Caki2 (cell line): ENCODE results near the gene KCNS3. TPM values are rescaled to one million over a fixed set of nuclear protein-coding genes. Genes with fewer than 3 reads are reported as not detected.

Source experiments
- DNase-seq: peaks from one replicate; pipeline ENCODE4 v3.0.0-alpha.2; 2015; ENCODE audit warnings: low read depth
- in situ Hi-C: cut with HindIII; loops from 2 replicates; pipeline ENCODE4 v1.10.0; 2016; ENCODE audit warnings: low sequenced_read_pairs, low pct_unique_long_range_greater_than_20kb, mixed read lengths
- total RNA-seq: library from RNA; depleted of rRNA; stranded (reverse); fragments of >200 nt; shearing (Covaris generic); gene quantifications from 2 replicates; pipeline ENCODE4 v1.2.3, GENCODE V29; 2014; ENCODE audit warnings: low replicate concordance; rRNA removed

KCNS3 gene
- total RNA-seq, 1 experiment from 2014 or later: 75.3 TPM

- no peak for DNase-seq
- in situ Hi-C loops: no loop called here
These were observed 91.2 kb downstream of the KCNS3 start for GRCh38 chr2:17969661-17970060.

DNA sequence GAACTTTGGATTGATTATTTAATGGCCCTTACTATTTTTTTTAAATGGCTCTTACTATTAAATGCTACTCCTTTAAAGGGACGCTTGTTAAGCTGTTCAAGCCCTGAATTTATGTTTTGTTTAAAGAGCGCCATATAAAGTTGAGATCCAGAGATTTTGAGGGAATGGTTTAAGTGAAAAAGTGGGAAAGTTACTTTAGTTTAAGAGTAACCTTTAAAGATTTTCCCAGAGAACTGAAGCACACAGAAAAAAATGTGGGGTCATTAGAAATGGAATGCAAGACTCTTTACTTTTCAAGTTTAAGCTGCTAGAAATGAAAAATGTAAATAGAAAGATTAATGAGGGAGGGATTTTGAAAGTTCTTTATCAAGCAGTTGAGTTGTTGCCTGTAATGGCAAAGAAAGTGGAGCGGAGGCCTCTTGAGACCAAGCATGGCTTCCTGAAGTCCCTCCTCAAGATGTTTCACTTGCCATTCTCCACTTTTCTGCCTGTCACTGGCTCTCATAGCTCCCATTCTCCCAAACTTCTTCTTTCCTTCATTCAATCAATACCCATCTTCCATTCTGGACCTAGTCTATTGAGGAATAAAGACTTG, 93.2 kb downstream of the KCNS3 start:
- DNase-seq: no peak
- in situ Hi-C loops: no loop called here

- in situ Hi-C loops: no loop called here
These were observed 94.5 kb downstream of the KCNS3 start for GRCh38 chr2:17972991-17973390.

GRCh38 chr2:17975401-17975800, 96.9 kb downstream of the KCNS3 start:
- no peak for DNase-seq
- in situ Hi-C loops: no loop called here

More at GRCh38 chr2:17972991-17973390, 94.5 kb downstream of the KCNS3 start:
- no peak for DNase-seq

DNA sequence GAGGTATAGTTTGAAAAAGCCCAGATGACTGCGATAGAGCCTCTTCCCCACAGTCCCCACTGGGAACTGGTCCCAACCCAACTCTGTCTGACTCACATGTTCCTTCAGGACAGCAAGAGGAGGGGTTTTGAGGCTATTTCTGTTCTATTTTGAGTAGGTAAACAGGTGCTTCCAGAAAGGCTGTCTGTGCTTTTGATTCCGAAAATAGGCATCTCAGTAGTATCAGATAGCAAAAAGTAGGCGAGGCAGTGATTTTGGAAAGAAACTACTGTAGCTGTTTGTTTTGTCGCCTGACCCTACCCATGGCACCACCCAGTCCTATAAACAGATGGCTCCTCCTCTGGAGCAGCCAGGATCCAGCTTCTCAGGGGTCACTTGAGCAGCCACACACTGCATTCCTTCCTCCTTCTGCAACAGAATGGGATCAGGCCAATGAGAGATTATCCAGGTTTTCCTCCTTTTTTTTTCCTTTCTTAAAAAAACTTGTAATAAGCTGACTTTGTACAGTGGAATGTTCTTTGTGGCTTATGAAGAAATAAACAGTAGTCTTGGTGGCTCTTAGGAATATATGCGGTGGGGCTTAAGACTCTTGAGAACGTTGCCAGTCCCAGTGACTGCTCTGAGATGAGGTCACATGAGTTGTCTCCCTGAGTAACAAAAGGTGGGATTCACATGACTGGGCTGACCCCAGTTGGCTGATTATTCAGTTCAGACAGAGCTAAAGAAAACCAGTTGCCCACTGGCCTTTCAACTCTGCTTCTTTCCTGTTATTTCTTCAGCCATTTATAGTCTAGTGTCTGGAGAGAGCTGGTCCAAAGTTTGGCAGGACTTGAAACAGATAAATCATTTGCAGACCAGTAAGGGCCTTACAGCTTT, 98.6 kb downstream of the KCNS3 start:
- in situ Hi-C loops: no loop called here
- DNase-seq: peak; percentile 99

DNA sequence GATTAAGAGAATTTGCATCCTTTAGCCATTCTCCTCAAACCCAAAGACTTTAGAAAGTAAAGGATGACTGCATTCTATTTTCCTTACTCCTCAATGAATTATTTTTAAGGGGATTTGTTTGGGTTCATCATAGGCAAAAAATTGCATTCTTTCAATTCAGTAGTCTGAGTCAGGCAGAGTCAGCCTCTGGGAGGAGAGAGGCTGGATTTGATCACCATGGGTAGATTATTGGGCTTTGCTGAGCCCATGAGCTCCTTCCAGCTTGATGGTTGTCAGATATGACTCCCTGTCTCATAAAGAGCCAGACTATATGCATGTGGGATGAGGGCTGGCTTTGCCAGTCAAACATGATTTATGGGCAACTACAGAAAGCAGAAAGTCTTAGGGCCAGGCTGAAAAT, 101.2 kb downstream of the KCNS3 start:
- in situ Hi-C loops: no loop called here
- DNase-seq: no peak

DNA sequence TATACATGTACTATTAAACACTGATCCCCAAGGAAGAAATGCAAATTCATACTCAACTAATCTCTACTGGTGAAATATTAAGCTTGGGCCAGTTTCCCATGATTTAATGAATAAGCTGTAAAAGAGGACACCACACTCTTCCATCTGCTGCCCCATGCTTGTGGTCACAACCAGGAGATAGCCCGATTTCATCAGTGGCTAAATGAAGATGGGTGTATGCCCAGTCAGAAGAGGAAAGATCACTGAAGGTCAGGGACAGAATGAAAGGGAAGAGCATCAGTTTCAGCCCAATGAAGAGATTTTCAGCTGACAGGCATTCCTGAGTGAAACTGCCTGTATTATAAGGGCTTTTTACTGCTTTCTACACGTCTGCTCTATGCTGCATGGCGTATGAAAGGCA, 103.5 kb downstream of the KCNS3 start:
- no peak for DNase-seq
- in situ Hi-C loops: no loop called here

Other genes with a start within 250 kb of the KCNS3 start
- 5.9 and 10.7 TPM in 2 replicates for gene SMC6, start 124.9 kb upstream of the KCNS3 start, total RNA-seq
- gene GEN1, start 124.5 kb upstream of the KCNS3 start, total RNA-seq: 5.5 and 18.9 TPM in 2 replicates
- not detected in 2 replicates for gene MSGN1, start 62.2 kb upstream of the KCNS3 start, total RNA-seq